ENCODE results near the gene TLCD4.

DNA sequence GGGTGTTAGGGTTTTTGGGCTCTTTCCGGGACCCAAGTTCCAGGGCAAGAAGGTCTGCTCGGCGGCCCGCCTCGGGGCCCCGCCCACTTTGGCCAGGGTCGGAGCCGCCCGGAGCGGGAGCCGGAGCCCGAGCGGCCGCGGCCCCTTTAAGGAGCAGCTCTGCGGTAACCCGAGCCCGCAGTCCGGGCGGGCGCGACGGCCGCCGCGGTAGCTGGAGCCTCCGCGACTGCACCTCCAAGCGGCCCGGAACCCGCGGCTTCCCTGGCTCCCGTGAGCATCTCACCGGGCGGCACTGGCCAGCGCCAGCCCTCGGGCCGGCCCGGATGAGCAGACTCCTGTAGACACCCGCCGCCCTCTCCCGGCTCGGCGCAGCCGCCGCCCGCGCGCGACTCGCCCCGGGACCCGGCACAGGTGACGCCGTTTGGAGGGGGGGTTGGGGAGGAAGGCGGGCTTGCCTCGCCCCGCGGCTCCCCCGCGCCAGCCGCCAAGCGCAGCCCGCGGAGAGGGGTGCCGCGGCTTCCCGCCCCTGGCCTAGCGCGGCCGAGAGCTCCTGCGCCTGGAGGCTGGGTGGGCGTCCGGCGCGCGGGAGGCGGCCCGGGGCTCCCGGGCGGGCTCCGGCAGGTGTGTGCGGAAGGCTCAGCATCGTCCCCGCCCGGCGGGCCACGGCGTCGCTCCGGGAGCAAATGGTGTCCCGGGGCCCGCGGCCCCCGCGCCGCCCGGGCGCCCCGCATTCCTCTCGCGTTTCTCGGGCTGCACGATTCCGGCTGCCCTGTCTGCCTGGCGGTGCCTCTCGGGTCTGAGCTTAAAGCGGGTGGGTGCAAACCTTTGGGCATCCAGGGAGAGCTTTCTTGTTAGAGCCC, at the start of gene TLCD4:
- no peak for TF ChIP-seq POLR2AphosphoS5 (IDR thresholded peaks at IDR 0.05; ENCODE audit: low read depth, low read length)
- TF ChIP-seq FOXP2 (optimal IDR thresholded peaks at IDR 0.05; ENCODE audit: borderline replicate concordance, extremely low read depth, extremely low read length, insufficient read depth) = peak; percentile 45
- no peak for TF ChIP-seq TAF1 (IDR thresholded peaks at IDR 0.05; ENCODE audit: borderline replicate concordance, insufficient read depth, low read length)
- no peak for TF ChIP-seq SIN3A (IDR thresholded peaks at IDR 0.05; ENCODE audit: borderline replicate concordance, insufficient read depth, low read length)

Data from PFSK-1 (cell line).